Renal cortical epithelial cell (primary cell): Measurements from ENCODE around the gene HTR6. TPM values are rescaled to one million over a fixed set of nuclear protein-coding genes. Genes with fewer than 3 reads are reported as not detected.
A peak's percentile ranks its signal among the peaks of the same experiment; 100 is the strongest.

Experiments used
- DNase-seq: peaks from one replicate; pipeline ENCODE4 v3.0.0-alpha.2; 2011; ENCODE audit warnings: low read depth
- total RNA-seq: library from RNA; depleted of rRNA; stranded (reverse); fragments of >200 nt; gene quantifications from 2 replicates; pipeline ENCODE4 v1.2.3, GENCODE V29; 2014

Gene HTR6
- total RNA-seq, 1 donor from 2014 or later: not detected

DNA sequence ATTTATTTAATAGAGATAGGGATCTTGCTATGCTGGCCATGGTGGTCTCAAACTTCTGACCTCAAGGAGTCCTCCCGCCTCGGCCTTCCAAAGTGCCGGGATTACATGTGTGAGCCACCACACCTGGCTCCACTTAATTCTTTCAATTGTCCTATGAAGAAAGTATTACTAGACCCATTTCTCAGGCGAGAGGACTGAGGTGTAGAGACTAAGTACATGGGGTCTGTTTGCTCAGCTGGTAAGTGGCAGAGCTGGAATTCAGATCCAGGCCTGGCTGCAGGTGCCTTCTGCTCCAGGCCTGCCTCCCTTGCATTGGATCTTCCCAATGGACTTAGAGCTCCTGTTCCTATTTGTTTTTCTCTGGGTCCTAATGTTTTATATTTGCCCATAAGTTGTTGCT, 55.5 kb downstream of the HTR6 start:
- no peak for DNase-seq

- DNase-seq: no peak
These were observed 56.3 kb downstream of the HTR6 start for GRCh38 chr1:19720973-19721372.

GRCh38 chr1:19723874-19724273, 59.2 kb downstream of the HTR6 start:
- no peak for DNase-seq

GRCh38 chr1:19725606-19726005, 60.9 kb downstream of the HTR6 start:
- peak; percentile 75 for DNase-seq

GRCh38 chr1:19728413-19729145, 63.9 kb downstream of the HTR6 start:
- no peak for DNase-seq

DNA sequence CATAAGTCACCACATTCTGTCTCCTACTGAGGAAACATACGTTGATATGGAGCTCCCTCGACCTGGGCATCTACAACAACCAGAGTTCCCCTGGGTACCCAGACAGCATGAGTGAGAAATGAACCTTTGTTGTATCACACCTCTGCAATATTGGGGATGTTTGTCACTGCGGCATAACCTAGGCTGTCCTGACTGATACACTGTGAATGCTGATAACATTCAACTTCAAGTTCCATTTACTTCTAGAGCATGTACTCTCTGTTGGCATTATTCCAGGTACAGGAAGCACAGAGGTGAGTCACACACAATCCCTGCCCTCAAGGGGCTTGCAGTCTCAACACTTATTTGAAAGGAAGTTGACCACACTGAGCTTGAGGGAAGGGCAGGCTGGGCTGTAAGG, 65.6 kb downstream of the HTR6 start:
- DNase-seq: no peak

Other genes starting within 250 kb of the HTR6 start
- 114 and 151 TPM in 2 replicates for gene CAPZB, start 179.3 kb upstream of the HTR6 start, total RNA-seq
- 76.9 and 168 TPM in 2 replicates for gene NBL1, start 20.6 kb upstream of the HTR6 start, total RNA-seq
- gene TMCO4, start 135.0 kb downstream of the HTR6 start, total RNA-seq: 14.4 and 32.6 TPM in 2 replicates
- gene RNF186, start 150.4 kb downstream of the HTR6 start, total RNA-seq: 0.05 TPM in 1 of 2 replicates, not detected in the other
- gene OTUD3, start 217.5 kb downstream of the HTR6 start, total RNA-seq: 4.3 and 8.7 TPM in 2 replicates